ENCODE data around the gene CPXM2. TPM values are rescaled to one million over a fixed set of nuclear protein-coding genes. Genes with fewer than 3 reads are reported as not detected.

Gene CPXM2
- total RNA-seq, 1 experiment from 2014 or later: not detected

DNA sequence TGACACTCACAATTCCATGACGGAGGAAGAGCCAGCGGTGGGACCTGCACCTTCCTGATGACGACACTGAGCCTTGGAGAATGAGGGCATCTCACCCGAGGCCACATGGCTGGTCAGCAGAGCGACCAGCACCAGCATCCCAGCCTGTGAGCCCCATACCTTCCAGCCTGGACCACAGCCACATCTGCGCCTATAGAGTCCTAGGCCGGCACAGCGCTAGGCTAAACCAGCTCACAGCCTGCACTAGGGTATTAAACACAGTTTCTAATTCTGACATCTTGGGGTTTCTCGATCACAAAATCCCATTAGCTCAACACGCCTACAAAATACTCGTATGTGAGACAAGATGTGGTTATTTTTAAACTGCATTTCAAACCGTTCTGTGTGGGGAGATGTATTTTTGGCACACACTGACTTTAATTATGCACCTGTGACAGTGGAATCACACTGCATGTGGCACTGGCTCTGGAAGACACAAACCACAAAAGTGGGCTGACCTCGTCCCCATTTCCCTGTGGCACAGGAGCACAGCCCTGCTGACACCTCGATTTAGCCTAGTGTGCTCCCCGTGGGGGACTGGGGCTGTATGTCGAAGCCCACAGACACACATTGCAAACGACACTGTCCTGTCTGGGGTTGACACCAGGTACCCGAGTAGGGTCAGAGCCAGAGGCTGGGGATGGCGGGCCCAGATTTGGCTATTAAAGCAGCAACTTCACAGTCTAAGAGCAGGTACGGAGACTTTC is 32.5 kb downstream of the CPXM2 start:
- POLR2A ChIA-PET: no interaction called here
- TF ChIP-seq SIN3A (IDR thresholded peaks at IDR 0.05; ENCODE audit: borderline replicate concordance, insufficient read depth, low read depth, low read length) (no peak), POLR2AphosphoS5 (IDR thresholded peaks at IDR 0.05; ENCODE audit: low read depth, low read length) (no peak), TCF7L2 (IDR thresholded peaks at IDR 0.05; ENCODE audit: low read depth, low read length) (no peak)
- TF ChIP-seq, protein P1, sequence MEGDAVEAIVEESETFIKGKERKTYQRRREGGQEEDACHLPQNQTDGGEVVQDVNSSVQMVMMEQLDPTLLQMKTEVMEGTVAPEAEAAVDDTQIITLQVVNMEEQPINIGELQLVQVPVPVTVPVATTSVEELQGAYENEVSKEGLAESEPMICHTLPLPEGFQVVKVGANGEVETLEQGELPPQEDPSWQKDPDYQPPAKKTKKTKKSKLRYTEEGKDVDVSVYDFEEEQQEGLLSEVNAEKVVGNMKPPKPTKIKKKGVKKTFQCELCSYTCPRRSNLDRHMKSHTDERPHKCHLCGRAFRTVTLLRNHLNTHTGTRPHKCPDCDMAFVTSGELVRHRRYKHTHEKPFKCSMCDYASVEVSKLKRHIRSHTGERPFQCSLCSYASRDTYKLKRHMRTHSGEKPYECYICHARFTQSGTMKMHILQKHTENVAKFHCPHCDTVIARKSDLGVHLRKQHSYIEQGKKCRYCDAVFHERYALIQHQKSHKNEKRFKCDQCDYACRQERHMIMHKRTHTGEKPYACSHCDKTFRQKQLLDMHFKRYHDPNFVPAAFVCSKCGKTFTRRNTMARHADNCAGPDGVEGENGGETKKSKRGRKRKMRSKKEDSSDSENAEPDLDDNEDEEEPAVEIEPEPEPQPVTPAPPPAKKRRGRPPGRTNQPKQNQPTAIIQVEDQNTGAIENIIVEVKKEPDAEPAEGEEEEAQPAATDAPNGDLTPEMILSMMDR (IDR thresholded peaks at IDR 0.05): no peak
- TF ChIP-seq, protein P2, sequence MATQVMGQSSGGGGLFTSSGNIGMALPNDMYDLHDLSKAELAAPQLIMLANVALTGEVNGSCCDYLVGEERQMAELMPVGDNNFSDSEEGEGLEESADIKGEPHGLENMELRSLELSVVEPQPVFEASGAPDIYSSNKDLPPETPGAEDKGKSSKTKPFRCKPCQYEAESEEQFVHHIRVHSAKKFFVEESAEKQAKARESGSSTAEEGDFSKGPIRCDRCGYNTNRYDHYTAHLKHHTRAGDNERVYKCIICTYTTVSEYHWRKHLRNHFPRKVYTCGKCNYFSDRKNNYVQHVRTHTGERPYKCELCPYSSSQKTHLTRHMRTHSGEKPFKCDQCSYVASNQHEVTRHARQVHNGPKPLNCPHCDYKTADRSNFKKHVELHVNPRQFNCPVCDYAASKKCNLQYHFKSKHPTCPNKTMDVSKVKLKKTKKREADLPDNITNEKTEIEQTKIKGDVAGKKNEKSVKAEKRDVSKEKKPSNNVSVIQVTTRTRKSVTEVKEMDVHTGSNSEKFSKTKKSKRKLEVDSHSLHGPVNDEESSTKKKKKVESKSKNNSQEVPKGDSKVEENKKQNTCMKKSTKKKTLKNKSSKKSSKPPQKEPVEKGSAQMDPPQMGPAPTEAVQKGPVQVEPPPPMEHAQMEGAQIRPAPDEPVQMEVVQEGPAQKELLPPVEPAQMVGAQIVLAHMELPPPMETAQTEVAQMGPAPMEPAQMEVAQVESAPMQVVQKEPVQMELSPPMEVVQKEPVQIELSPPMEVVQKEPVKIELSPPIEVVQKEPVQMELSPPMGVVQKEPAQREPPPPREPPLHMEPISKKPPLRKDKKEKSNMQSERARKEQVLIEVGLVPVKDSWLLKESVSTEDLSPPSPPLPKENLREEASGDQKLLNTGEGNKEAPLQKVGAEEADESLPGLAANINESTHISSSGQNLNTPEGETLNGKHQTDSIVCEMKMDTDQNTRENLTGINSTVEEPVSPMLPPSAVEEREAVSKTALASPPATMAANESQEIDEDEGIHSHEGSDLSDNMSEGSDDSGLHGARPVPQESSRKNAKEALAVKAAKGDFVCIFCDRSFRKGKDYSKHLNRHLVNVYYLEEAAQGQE (IDR thresholded peaks at IDR 0.05; ENCODE audit: insufficient read depth in 1 of 2, low read depth in 2 of 2, low read length in 1 of 2): no peak
- no TSS peak for BruUV-seq (replicated peaks)

DNA sequence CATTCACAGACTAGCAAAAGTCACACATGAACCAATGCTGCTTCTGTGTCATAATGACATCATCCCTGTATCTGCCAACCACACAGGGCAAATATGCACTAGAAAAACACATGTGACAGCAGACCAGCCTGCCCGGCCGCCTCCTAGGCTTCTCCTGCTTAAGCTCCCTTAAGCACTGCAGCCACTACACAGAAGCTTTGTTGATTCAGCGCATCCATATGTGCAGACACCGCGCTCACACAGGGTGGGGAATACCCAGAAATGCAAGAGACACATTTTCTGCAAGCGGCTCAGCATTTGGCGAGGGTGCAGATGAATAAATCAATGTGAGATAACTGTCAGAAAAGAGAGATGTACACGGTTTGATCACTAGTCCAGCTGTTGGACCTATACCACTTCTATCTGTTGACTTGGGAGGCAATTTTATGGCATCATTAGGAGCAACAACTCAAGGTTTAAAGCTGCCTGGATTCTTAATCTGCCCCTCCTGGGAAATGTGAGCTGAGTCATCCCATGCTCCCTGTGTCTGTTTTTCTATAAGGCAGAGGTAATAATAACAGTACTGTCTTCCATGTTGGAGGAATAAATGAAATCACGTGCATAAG is 33.4 kb downstream of the CPXM2 start:
- in situ Hi-C loops (cut with HindIII; ENCODE audit: low pct_unique_long_range_greater_than_20kb, low sequenced_read_pairs) (no loop called here), intact Hi-C loops (cut with micrococcal nuclease; ENCODE audit: unreplicated experiment) (no loop called here)
- TF ChIP-seq POLR2AphosphoS5 (IDR thresholded peaks at IDR 0.05; ENCODE audit: low read depth, low read length) (no peak), SIN3A (IDR thresholded peaks at IDR 0.05; ENCODE audit: borderline replicate concordance, insufficient read depth, low read depth, low read length) (no peak), TCF7L2 (IDR thresholded peaks at IDR 0.05; ENCODE audit: low read depth, low read length) (no peak)
- TF ChIP-seq, protein P1 (IDR thresholded peaks at IDR 0.05): no peak
- TF ChIP-seq, protein P2 (IDR thresholded peaks at IDR 0.05; ENCODE audit: insufficient read depth in 1 of 2, low read depth in 2 of 2, low read length in 1 of 2): no peak
- POLR2A ChIA-PET: no interaction called here
- Histone ChIP-seq H3K4me1 (ENCODE audit: control insufficient read depth, insufficient read depth, low read length) (no peaks in the 10 kb centered on the region), H3K27me3 (ENCODE audit: control insufficient read depth, insufficient read depth, low read length) (peaks cover 17% of the 10 kb centered on the region), H3K9me3 (ENCODE audit: control insufficient read depth, insufficient read depth, low read depth, low read length) (no peaks in the 10 kb centered on the region), H3K4me3 (ENCODE audit: low read depth in 2 of 2, low read length in 2 of 2) (no peak overlapping the region), H3K36me3 (ENCODE audit: control insufficient read depth, insufficient read depth, low read length) (no peaks in the 10 kb centered on the region), H3K27ac (ENCODE audit: low read length) (no peak overlapping the region)
- no TSS peak for BruUV-seq (replicated peaks)
- CTCF ChIA-PET: no interaction called here
- ATAC-seq: no peak
- DNase-seq (ENCODE audit: low read depth, low spot score): no peak

More for the DNA sequence above, 32.5 kb downstream of the CPXM2 start:
- ATAC-seq (no peak), DNase-seq (ENCODE audit: low read depth, low spot score) (no peak)
- Histone ChIP-seq H3K4me1 (ENCODE audit: control insufficient read depth, insufficient read depth, low read length) (no peaks in the 10 kb centered on the region), H3K4me3 (ENCODE audit: low read depth in 2 of 2, low read length in 2 of 2) (no peak overlapping the region), H3K27me3 (ENCODE audit: control insufficient read depth, insufficient read depth, low read length) (peaks cover 17% of the 10 kb centered on the region), H3K36me3 (ENCODE audit: control insufficient read depth, insufficient read depth, low read length) (no peaks in the 10 kb centered on the region), H3K9me3 (ENCODE audit: control insufficient read depth, insufficient read depth, low read depth, low read length) (no peaks in the 10 kb centered on the region), H3K27ac (ENCODE audit: low read length) (no peak overlapping the region)
- intact Hi-C loops (cut with micrococcal nuclease; ENCODE audit: unreplicated experiment): no loop called here
- in situ Hi-C loops (cut with HindIII; ENCODE audit: low pct_unique_long_range_greater_than_20kb, low sequenced_read_pairs): no loop called here
- CTCF ChIA-PET: interaction anchor here (0.7 kb wide), 1 partner anchor 55 kb away, joined by 3 read pairs; no protein-coding TSS in a partner anchor

Data from Panc1 (cell line).